ENCODE measurements around the gene SEC23A. TPM values are rescaled to one million over a fixed set of nuclear protein-coding genes. Genes with fewer than 3 reads are reported as not detected.
"Not testable (repeated sequence)": the region's sequence is repeated elsewhere in the genome, so short reads cannot be mapped to it uniquely, and the experiment has no call there.

Gene SEC23A
- total RNA-seq, 2 donors from 2014 or later: 59.8 to 66.5 TPM

DNA sequence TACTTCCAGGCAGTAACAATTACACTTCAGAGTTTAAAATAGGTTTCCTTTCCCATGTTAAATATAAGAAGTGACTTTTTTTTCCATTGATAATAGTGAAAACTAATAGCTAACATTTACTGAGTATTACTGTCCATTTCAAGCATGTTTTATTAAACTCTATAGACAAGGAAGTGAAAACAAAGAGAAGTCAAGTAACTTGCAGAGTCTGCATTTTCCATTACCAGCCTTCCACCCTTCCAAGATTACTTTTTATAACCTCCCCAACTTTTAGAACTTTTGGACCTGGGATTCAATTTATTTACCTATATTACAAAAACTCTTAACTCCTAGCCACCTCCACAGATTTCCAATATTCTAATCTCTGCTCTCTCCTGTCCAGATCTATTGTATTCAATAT, 67.7 kb downstream of the SEC23A start:
- Mint-ChIP-seq H3K27ac (no peak overlapping the region), H3K27me3 (no peaks in the 10 kb centered on the region)

DNA sequence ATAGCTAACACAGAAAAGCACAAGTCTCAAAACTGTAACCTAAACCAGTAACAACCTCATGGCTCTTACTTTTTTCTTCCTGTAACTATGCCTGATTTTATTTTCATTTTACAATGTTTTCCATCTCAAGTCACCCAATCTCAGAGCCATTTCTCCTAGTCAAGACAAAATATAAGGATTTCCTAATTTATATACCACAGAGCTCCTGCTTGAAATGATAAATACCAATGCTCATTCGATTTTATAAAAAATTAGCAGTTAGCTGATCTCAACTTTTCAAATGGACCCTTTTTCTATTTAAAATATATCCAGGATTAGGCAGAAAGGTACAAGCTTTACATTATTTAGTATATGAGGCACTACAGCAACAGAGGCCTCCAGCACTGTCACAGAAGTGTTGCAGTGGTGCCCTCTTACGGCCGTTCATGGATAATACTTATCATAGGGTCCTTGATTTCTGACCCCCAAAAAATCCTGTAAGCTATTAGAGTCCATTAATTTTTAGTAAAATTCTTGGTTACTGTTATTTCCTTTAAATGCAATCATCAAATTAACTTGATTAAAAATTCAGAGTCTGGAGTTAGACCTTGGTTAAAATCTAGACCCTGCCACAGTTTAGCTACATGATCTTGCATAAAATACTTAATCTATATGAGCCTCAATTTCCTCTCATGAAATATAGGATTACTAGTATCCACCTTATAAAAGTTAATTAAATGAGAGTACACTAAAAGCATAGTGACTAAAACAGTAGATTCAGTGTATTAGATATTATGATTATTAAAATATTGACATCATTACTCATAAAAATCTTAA, 68.3 kb downstream of the SEC23A start:
- Mint-ChIP-seq H3K4me1 (peaks cover 7% of the 10 kb centered on the region), H3K4me3 (no peak overlapping the region), H3K27ac (no peak overlapping the region), H3K36me3 (ENCODE audit: low read depth) (peaks cover 9% of the 10 kb centered on the region), H3K27me3 (no peaks in the 10 kb centered on the region)
- DNase-seq: no peak
- ATAC-seq: no peak
- no peaks in the 10 kb centered on the region for H3K9me3 ChIP-seq (ENCODE audit: control insufficient read depth, low read length, poor library complexity, severe bottlenecking)

More for the DNA sequence above, 67.7 kb downstream of the SEC23A start:
- Mint-ChIP-seq H3K4me3 (no peak overlapping the region), H3K36me3 (ENCODE audit: low read depth) (peaks cover 8% of the 10 kb centered on the region), H3K4me1 (peaks cover 7% of the 10 kb centered on the region)
- ATAC-seq (no peak), DNase-seq (no peak)
- H3K9me3 ChIP-seq (ENCODE audit: control insufficient read depth, low read length, poor library complexity, severe bottlenecking): no peaks in the 10 kb centered on the region

GRCh38 chr14:39033371-39033770, 69.7 kb downstream of the SEC23A start:
- Mint-ChIP-seq H3K4me1 (peaks cover 3% of the 10 kb centered on the region), H3K27me3 (no peaks in the 10 kb centered on the region), H3K4me3 (no peak overlapping the region), H3K27ac (no peak overlapping the region), H3K36me3 (ENCODE audit: low read depth) (peaks cover 7% of the 10 kb centered on the region)
- H3K9me3 ChIP-seq (ENCODE audit: control insufficient read depth, low read length, poor library complexity, severe bottlenecking): no peaks in the 10 kb centered on the region
- DNase-seq (no peak), ATAC-seq (no peak)

DNA sequence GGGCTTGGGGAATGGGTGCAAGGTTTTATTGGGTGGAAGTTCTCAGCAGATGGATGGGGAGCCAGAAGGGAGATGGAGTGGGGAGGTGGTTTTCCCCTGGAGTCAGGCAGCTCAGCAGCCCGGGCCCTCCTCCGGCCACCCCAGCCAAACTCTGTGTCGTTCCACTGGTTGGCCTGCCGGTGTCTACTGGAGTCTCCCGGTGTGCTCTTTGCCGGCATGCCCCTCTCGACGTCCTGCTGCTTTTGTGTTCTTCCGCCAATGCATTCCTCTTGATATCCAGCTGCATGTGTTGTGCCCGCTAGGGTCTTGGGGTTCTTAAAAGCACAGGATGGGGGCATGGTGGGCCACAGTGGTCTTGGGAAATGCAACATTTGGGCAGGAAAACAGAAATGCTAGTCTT, 72.8 kb downstream of the SEC23A start:
- H3K9me3 ChIP-seq (ENCODE audit: control insufficient read depth, low read length, poor library complexity, severe bottlenecking): no peaks in the 10 kb centered on the region
- no peak overlapping the region for H3K27ac Mint-ChIP-seq
- no peaks in the 10 kb centered on the region for H3K4me1 Mint-ChIP-seq
- H3K4me3 Mint-ChIP-seq: no peak overlapping the region
- DNase-seq: no peak
- H3K36me3 Mint-ChIP-seq (ENCODE audit: low read depth): peaks cover 4% of the 10 kb centered on the region
- ATAC-seq: no peak
- H3K27me3 Mint-ChIP-seq: no peaks in the 10 kb centered on the region

DNA sequence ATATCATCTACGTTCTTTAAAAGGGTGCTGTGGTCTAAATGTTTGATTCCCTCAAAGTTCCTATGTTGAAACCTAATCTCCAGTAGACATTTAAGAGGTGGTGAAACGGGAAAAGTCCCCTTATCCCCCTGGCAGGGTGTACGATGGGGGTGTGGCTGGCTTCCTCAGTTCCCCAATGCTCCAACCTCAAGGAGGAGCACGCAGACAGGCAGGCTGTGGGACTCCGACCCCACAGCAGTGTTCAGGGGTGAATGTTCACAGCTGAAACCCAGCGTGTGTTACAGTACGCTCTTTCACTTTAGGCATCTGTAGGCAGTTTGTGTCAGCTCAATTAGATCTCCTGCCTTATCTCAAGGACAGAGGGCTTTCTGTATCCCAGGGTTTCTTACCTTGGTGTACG, 73.2 kb downstream of the SEC23A start:
- H3K9me3 ChIP-seq (ENCODE audit: control insufficient read depth, low read length, poor library complexity, severe bottlenecking): no peaks in the 10 kb centered on the region
- DNase-seq (no peak), ATAC-seq (no peak)
- H3K4me1 Mint-ChIP-seq: no peaks in the 10 kb centered on the region
- H3K27me3 Mint-ChIP-seq: no peaks in the 10 kb centered on the region
- no peak overlapping the region for H3K4me3 Mint-ChIP-seq
- peaks cover 4% of the 10 kb centered on the region for H3K36me3 Mint-ChIP-seq (ENCODE audit: low read depth)
- no peak overlapping the region for H3K27ac Mint-ChIP-seq

GRCh38 chr14:39028620-39029019, 74.4 kb downstream of the SEC23A start:
- Mint-ChIP-seq H3K4me3 (no peak overlapping the region), H3K27me3 (no peaks in the 10 kb centered on the region), H3K4me1 (no peaks in the 10 kb centered on the region), H3K36me3 (ENCODE audit: low read depth) (peaks cover 4% of the 10 kb centered on the region), H3K27ac (no peak overlapping the region)
- no peaks in the 10 kb centered on the region for H3K9me3 ChIP-seq (ENCODE audit: control insufficient read depth, low read length, poor library complexity, severe bottlenecking)
- DNase-seq (no peak), ATAC-seq (no peak)

DNA sequence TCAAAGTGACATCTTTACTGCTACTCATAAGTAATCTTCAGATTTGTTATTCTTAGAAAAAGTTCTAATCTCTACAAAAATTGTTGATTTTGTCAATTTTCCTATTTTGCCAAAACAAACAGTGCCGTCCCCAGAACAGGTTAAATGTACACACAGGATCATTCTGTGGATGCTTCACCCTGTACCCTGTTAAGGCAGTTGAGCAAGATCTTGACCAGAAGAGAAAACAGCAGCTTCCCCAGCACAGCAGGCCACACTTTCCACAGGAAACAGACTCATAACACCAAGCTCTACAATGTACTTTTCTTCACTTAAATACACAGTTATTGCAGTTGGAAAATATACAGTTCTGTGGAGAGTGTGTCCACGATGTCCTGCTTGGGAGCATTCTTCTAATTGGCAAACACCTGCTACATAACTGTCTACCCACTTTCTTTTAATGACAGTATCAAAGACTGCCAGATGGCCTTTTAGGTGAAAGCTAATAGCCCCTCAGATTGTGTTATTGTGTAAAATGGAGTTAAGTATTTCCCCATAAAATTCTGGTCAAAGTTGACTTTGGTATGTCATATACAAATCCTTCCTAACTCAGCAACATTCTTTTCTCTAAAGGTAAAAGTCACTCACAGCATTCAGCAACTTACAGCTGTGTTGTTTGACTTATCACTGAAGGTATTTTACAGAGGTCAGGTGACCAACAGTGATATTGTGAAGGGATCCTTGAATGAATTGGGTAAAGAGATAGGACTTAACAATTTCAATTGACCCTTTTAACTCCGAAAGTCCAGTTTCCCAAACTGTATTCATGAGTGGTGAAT, 77.0 kb downstream of the SEC23A start:
- ATAC-seq (no peak), DNase-seq (no peak)
- H3K9me3 ChIP-seq (ENCODE audit: control insufficient read depth, low read length, poor library complexity, severe bottlenecking): no peaks in the 10 kb centered on the region
- H3K27ac Mint-ChIP-seq: no peak overlapping the region
- H3K27me3 Mint-ChIP-seq: no peaks in the 10 kb centered on the region
- peaks cover 2% of the 10 kb centered on the region for H3K36me3 Mint-ChIP-seq (ENCODE audit: low read depth)
- no peaks in the 10 kb centered on the region for H3K4me1 Mint-ChIP-seq
- no peak overlapping the region for H3K4me3 Mint-ChIP-seq

- H3K27ac Mint-ChIP-seq: no peak overlapping the region
- H3K27me3 Mint-ChIP-seq: no peaks in the 10 kb centered on the region
- no peak overlapping the region for H3K4me3 Mint-ChIP-seq
- no peaks in the 10 kb centered on the region for H3K9me3 ChIP-seq (ENCODE audit: control insufficient read depth, low read length, poor library complexity, severe bottlenecking)
- ATAC-seq (no peak), DNase-seq (no peak)
- H3K36me3 Mint-ChIP-seq (ENCODE audit: low read depth): peaks cover 1% of the 10 kb centered on the region
- H3K4me1 Mint-ChIP-seq: no peaks in the 10 kb centered on the region
Observed at GRCh38 chr14:39025250-39025809, 77.7 kb downstream of the SEC23A start.

GRCh38 chr14:39023939-39024871, 78.8 kb downstream of the SEC23A start:
- Mint-ChIP-seq H3K36me3 (ENCODE audit: low read depth) (no peaks in the 10 kb centered on the region), H3K27me3 (no peaks in the 10 kb centered on the region), H3K4me1 (no peaks in the 10 kb centered on the region), H3K27ac (no peak overlapping the region), H3K4me3 (no peak overlapping the region)
- ATAC-seq (no peak), DNase-seq (no peak)
- H3K9me3 ChIP-seq (ENCODE audit: control insufficient read depth, low read length, poor library complexity, severe bottlenecking): no peaks in the 10 kb centered on the region

GRCh38 chr14:39017096-39018016, 85.7 kb downstream of the SEC23A start:
- Mint-ChIP-seq H3K4me3 (peak overlapping the region; percentile 63), H3K27ac (peak overlapping the region; percentile 63)
- not testable (repeated sequence) for H3K27me3 Mint-ChIP-seq; ATAC-seq; H3K9me3 ChIP-seq (ENCODE audit: control insufficient read depth, low read length, poor library complexity, severe bottlenecking); H3K4me1 Mint-ChIP-seq; DNase-seq; H3K36me3 Mint-ChIP-seq (ENCODE audit: low read depth)

GRCh38 chr14:39016733-39017095, 86.3 kb downstream of the SEC23A start:
- no peaks in the 10 kb centered on the region for H3K9me3 ChIP-seq (ENCODE audit: control insufficient read depth, low read length, poor library complexity, severe bottlenecking)
- no peaks in the 10 kb centered on the region for H3K27me3 Mint-ChIP-seq
- peak overlapping the region; percentile 63 for H3K27ac Mint-ChIP-seq
- H3K36me3 Mint-ChIP-seq (ENCODE audit: low read depth): no peaks in the 10 kb centered on the region
- no peak for ATAC-seq
- no peaks in the 10 kb centered on the region for H3K4me1 Mint-ChIP-seq
- DNase-seq: no peak
- no peak overlapping the region for H3K4me3 Mint-ChIP-seq

- Mint-ChIP-seq H3K36me3 (ENCODE audit: low read depth) (no peaks in the 10 kb centered on the region), H3K27ac (peak overlapping the region; percentile 63), H3K4me3 (no peak overlapping the region), H3K27me3 (no peaks in the 10 kb centered on the region), H3K4me1 (no peaks in the 10 kb centered on the region)
- H3K9me3 ChIP-seq (ENCODE audit: control insufficient read depth, low read length, poor library complexity, severe bottlenecking): no peaks in the 10 kb centered on the region
- DNase-seq: no peak
- no peak for ATAC-seq
Observed at GRCh38 chr14:39015964-39016577, 87.0 kb downstream of the SEC23A start.

All from T-helper 17 cell (primary cell).